ENCODE results near the gene STUM.

The STUM gene

DNA sequence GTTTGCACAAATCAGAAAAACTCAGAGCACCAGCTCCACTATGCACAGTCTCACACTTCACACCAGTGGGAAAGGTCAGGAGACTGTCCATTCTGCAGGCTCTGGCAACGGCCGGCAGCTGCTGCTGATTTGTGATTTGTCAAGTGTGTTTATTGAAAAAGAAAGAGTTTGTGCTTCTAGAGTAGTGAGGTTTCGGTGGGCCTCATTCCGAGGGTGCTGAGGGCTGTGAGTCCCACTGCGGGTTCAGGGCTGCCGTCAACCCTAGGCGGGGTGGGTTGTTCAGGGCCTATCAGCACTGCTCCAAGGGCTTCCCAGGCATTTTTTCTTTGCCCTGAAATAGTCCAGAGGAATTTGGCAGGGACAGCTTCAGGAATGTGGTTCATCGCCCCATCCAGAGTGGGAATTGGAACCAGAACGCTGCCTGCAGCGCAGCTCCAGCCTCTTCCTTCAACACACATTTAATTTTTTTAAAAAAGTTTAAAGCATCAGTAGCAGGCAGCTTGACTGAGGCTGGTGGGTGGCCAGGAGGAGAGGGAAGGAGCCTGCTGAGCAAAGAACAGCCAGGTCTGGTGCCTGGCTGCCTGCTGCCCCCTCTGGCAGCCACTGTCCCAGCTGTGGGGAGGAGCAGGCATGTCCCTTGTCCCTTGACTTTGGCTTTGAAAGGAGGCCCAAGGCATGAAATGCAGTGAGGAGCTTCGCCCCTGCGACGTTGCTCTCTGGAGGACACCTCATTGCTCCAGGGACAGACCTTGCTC, 19.7 kb downstream of the STUM start:
- peak; percentile 20 for TF ChIP-seq CTCF (IDR thresholded peaks at IDR 0.05; ENCODE audit: low read length, missing control alignments)
- DNase-seq (ENCODE audit: low read depth), result no peak

GRCh38 chr1:226568975-226569741, 20.6 kb downstream of the STUM start:
- no peak for DNase-seq (ENCODE audit: low read depth)
- no peak for TF ChIP-seq CTCF (IDR thresholded peaks at IDR 0.05; ENCODE audit: low read length, missing control alignments)
- no peak overlapping the region for H3K4me3 ChIP-seq (replicated peaks; ENCODE audit: low read depth, low read length)

More for the DNA sequence above, 19.7 kb downstream of the STUM start:
- no peak overlapping the region for H3K4me3 ChIP-seq (replicated peaks; ENCODE audit: low read depth, low read length)

DNA sequence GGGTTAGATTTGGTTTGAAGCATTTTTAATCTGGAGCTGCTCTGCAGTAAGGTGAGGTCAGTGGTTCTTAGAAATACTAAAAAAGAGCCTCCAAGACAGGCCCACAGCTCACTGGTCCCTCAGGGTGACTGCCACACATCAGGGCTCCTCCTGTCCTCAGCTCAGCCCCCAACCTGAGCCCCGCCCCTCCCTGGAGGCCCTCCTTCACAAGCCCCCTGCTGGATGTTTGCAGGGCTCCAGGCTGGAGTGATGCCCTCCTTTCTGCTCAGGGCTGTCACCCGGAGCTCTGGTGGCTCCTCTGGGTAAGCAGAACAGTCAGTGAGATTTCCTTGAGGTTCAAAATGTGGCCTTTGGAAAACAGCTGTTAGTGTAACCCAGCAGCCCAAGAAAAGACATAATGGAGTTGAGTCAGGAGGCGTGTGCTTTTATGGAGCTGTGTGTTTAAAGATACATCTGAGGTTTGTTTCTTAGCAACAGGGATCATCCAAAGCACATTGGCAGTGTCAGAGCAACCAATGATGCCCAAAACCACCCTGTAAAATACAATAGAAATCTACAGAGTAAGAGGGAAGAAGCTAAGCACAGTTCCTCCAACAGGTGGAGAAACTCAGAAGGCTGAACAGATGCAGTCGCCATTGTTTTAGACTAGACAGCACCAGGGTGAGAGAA, 21.4 kb downstream of the STUM start:
- no peak overlapping the region for H3K4me3 ChIP-seq (replicated peaks; ENCODE audit: low read depth, low read length)
- DNase-seq (ENCODE audit: low read depth), result no peak
- peak; percentile 7 for TF ChIP-seq CTCF (IDR thresholded peaks at IDR 0.05; ENCODE audit: low read length, missing control alignments)

GRCh38 chr1:226571893-226572292, 23.3 kb downstream of the STUM start:
- no peak overlapping the region for H3K4me3 ChIP-seq (replicated peaks; ENCODE audit: low read depth, low read length)
- TF ChIP-seq CTCF (IDR thresholded peaks at IDR 0.05; ENCODE audit: low read length, missing control alignments), result no peak
- no peak for DNase-seq (ENCODE audit: low read depth)

GRCh38 chr1:226572325-226572726, 23.8 kb downstream of the STUM start:
- H3K4me3 ChIP-seq (replicated peaks; ENCODE audit: low read depth, low read length), result no peak overlapping the region
- no peak for DNase-seq (ENCODE audit: low read depth)
- TF ChIP-seq CTCF (IDR thresholded peaks at IDR 0.05; ENCODE audit: low read length, missing control alignments), result no peak

- DNase-seq (ENCODE audit: low read depth), result no peak
- TF ChIP-seq CTCF (IDR thresholded peaks at IDR 0.05; ENCODE audit: low read length, missing control alignments), result no peak
- H3K4me3 ChIP-seq (replicated peaks; ENCODE audit: low read depth, low read length), result no peak overlapping the region
Observed at GRCh38 chr1:226574044-226574443, 25.5 kb downstream of the STUM start.

Data from fibroblast of pulmonary artery (primary cell).